Measurements from ENCODE around the gene COL4A2.
"Not testable (repeated sequence)": the region's sequence is repeated elsewhere in the genome, so short reads cannot be mapped to it uniquely, and the experiment has no call there.

COL4A2 gene

DNA sequence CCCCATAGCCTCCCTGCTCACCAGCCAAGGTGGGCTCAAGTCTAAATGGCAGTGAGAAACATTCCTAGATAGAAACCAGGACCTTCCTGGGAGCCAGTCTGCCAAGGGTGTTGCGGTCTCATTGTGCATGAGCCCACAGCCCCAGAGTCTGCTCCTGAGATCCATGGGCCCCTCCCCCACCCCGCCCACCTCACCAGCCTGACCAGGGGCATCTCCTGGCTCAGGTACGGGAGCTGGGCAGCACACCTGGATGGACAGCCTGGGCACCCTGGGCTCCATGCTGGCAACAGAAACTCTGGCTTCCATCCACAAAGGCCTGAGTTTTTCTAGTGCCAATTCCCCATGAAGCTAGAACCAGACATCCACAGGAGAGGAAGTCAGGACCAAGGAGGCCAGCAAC is 188.8 kb downstream of the COL4A2 start:
- Histone ChIP-seq H3K36me3 (ENCODE audit: control insufficient read depth, insufficient read depth, low read length) (peaks cover 42% of the 10 kb centered on the region), H3K4me3 (ENCODE audit: low read depth, low read length) (no peak overlapping the region), H3K9me3 (ENCODE audit: control insufficient read depth, insufficient read depth, low read length) (peaks cover 3% of the 10 kb centered on the region), H3K9ac (ENCODE audit: low read depth, low read length) (no peak overlapping the region), H3K27me3 (ENCODE audit: control insufficient read depth, insufficient read depth, low read length) (no peaks in the 10 kb centered on the region), H3K4me1 (ENCODE audit: control insufficient read depth, insufficient read depth, low read length) (no peaks in the 10 kb centered on the region)

DNA sequence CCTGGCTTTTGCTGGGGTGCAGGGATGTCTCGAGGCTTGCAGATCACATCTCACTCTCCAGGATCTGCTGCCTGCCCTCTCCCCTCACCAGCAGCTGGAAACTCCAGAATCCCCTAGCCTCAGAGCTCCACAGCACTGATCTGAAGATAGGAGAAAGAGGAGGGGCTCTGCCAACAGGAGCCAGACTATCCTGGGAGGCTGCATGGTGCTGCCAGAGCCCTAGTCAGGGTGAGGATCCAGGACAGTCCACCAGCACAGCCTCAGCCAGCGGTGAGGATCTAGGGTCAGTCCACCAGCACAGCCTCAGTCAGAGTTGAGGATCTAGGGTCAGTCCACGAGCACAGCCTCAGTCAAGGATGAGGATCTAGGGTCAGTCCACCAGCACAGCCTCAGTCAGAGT is 189.2 kb downstream of the COL4A2 start:
- Histone ChIP-seq H3K36me3 (ENCODE audit: control insufficient read depth, insufficient read depth, low read length) (peaks cover 39% of the 10 kb centered on the region), H3K27me3 (ENCODE audit: control insufficient read depth, insufficient read depth, low read length) (no peaks in the 10 kb centered on the region), H3K4me3 (ENCODE audit: low read depth, low read length) (no peak overlapping the region), H3K9ac (ENCODE audit: low read depth, low read length) (no peak overlapping the region), H3K4me1 (ENCODE audit: control insufficient read depth, insufficient read depth, low read length) (no peaks in the 10 kb centered on the region), H3K9me3 (ENCODE audit: control insufficient read depth, insufficient read depth, low read length) (peaks cover 3% of the 10 kb centered on the region)

DNA sequence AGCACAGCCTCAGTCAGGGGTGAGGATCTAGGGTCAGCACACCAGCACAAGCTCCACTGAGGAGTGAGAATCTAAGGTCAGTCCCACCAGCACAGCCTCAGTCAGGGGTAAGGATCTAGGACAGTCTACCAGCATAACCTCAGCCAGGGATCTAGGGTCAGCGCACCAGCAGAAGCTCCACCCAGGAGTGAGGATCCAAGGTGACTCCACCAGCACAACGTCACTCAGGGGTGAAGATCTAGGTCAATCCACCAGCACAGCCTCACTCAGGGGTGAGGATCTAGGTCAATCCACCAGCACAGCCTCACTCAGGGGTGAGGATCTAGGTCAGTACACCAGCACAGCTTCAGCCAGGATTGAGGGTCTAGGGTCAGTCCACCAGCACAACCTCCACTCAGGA is 189.9 kb downstream of the COL4A2 start:
- no peak overlapping the region for H3K9ac ChIP-seq (ENCODE audit: low read depth, low read length)
- H3K36me3 ChIP-seq (ENCODE audit: control insufficient read depth, insufficient read depth, low read length) = peaks cover 37% of the 10 kb centered on the region
- no peak overlapping the region for H3K4me3 ChIP-seq (ENCODE audit: low read depth, low read length)
- no peaks in the 10 kb centered on the region for H3K4me1 ChIP-seq (ENCODE audit: control insufficient read depth, insufficient read depth, low read length)
- H3K9me3 ChIP-seq (ENCODE audit: control insufficient read depth, insufficient read depth, low read length) = peaks cover 3% of the 10 kb centered on the region
- no peaks in the 10 kb centered on the region for H3K27me3 ChIP-seq (ENCODE audit: control insufficient read depth, insufficient read depth, low read length)

DNA sequence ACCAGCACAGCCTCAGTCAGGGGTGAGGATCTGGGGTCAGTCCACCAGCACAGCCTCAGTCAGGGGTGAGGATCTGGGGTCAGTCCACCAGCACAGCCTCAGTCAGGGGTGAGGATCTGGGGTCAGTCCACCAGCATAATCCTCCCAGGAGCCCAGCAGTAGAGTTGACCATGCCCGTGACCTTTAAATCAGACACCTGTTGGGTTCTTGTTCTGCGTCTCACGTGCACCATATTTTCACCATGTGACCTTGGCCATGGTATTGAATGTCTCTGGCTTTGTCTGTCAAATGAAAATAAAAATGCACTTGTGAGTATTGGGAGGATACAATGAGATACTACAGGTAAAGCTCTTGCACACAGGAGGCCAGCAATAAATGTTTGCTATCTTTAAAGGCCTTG is 190.8 kb downstream of the COL4A2 start:
- peaks cover 33% of the 10 kb centered on the region for H3K36me3 ChIP-seq (ENCODE audit: control insufficient read depth, insufficient read depth, low read length)

DNA sequence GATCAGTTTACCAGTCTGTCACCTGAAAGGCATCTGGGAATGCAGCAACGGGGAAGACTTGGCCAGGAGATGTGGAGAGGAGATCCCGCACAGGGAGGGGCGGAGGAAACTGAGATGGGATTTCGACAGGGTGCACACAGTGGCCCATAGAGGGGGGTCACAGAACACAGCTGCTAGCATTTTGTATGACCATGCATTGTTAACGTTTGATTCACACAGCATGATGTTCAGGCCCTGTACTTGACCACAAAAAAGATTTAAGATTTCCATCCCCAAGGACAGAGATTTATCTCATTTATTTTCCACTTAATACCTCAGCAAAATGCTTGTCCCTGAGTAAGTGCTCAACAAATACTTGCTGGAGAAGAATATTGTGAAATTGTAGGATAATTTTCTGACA is 191.2 kb downstream of the COL4A2 start:
- Histone ChIP-seq H3K36me3 (ENCODE audit: control insufficient read depth, insufficient read depth, low read length) (peaks cover 34% of the 10 kb centered on the region), H3K9ac (ENCODE audit: low read depth, low read length) (no peak overlapping the region), H3K27me3 (ENCODE audit: control insufficient read depth, insufficient read depth, low read length) (no peaks in the 10 kb centered on the region)

More for the DNA sequence above, 190.8 kb downstream of the COL4A2 start:
- H3K4me1 ChIP-seq (ENCODE audit: control insufficient read depth, insufficient read depth, low read length); H3K27me3 ChIP-seq (ENCODE audit: control insufficient read depth, insufficient read depth, low read length); H3K4me3 ChIP-seq (ENCODE audit: low read depth, low read length); H3K9me3 ChIP-seq (ENCODE audit: control insufficient read depth, insufficient read depth, low read length); H3K9ac ChIP-seq (ENCODE audit: low read depth, low read length): not testable (repeated sequence)

DNA sequence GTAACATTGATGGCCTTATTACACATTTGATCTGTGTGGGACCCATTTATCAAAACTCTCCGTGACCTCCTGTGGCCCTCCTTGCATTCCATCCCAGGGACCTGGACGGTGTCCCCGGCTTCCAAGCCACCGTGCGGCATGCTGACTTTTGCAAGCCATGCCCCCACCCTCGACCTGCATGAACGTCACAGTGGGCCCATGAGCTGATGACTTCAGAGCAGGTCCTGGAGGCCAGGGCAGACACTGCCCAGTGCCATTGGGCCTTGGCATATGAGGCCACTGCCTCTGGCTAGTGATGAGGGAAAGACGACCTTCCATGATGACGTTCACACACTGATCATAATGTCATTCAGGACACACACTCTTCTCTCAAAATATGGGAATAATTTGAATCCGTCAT is 191.7 kb downstream of the COL4A2 start:
- Histone ChIP-seq H3K27me3 (ENCODE audit: control insufficient read depth, insufficient read depth, low read length) (no peaks in the 10 kb centered on the region), H3K4me3 (ENCODE audit: low read depth, low read length) (no peak overlapping the region), H3K9me3 (ENCODE audit: control insufficient read depth, insufficient read depth, low read length) (peaks cover 3% of the 10 kb centered on the region), H3K36me3 (ENCODE audit: control insufficient read depth, insufficient read depth, low read length) (peaks cover 37% of the 10 kb centered on the region), H3K9ac (ENCODE audit: low read depth, low read length) (no peak overlapping the region), H3K4me1 (ENCODE audit: control insufficient read depth, insufficient read depth, low read length) (no peaks in the 10 kb centered on the region)

More for the DNA sequence above, 191.2 kb downstream of the COL4A2 start:
- no peaks in the 10 kb centered on the region for H3K4me1 ChIP-seq (ENCODE audit: control insufficient read depth, insufficient read depth, low read length)
- peaks cover 3% of the 10 kb centered on the region for H3K9me3 ChIP-seq (ENCODE audit: control insufficient read depth, insufficient read depth, low read length)
- H3K4me3 ChIP-seq (ENCODE audit: low read depth, low read length) = no peak overlapping the region

DNA sequence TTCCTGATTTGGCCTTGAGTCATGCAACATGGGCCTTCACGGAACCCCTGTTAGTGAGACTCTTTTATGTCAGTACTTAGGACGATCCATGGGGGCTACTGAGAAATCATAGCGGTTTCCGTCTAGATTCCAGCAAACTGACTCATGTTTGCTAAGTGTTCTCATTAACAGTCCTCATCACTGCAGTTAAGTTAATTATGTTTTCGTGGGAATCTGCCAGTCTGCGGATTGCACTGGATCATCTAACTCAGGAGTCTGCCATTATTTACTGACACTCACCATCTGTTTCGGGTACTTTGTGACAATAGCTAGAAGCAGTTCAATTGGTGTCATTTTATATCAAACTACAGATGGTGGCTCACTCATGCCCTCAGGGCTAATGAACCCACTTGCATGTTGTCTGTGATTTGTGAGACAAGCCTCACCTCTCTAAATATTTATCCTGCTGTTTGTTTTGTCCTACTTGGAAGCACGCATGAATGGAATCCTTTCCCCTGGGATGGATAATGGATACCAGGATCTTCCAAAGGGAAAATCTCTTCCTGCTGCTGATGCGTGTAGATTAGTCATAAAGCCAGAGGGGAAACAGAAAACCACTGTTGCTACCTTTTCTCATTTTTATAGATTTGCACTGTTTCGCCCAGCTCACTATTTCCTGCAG is 192.7 kb downstream of the COL4A2 start:
- H3K9ac ChIP-seq (ENCODE audit: low read depth, low read length) = no peak overlapping the region
- H3K4me3 ChIP-seq (ENCODE audit: low read depth, low read length) = no peak overlapping the region
- peaks cover 41% of the 10 kb centered on the region for H3K36me3 ChIP-seq (ENCODE audit: control insufficient read depth, insufficient read depth, low read length)
- no peaks in the 10 kb centered on the region for H3K4me1 ChIP-seq (ENCODE audit: control insufficient read depth, insufficient read depth, low read length)
- no peaks in the 10 kb centered on the region for H3K27me3 ChIP-seq (ENCODE audit: control insufficient read depth, insufficient read depth, low read length)
- peaks cover 3% of the 10 kb centered on the region for H3K9me3 ChIP-seq (ENCODE audit: control insufficient read depth, insufficient read depth, low read length)

DNA sequence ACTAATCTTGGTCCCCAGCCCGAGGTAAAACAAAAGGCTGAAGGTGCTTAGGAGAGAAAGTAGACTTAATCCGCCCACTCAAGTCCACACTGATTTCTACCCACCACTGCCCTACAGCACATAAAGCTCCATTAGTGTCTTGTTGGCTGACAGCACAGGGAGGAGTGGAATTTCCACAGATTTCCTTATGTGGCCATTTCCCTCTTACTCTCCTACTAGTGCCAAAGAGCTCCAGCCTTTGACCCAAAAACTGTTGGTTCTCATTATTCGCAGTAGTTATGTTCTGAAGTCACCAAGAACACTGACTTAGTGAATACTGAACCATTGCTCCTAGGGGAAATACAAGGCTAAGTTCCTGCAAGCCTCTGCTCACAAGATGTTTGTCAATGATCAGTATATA is 193.3 kb downstream of the COL4A2 start:
- Histone ChIP-seq H3K4me3 (ENCODE audit: low read depth, low read length) (no peak overlapping the region), H3K9ac (ENCODE audit: low read depth, low read length) (no peak overlapping the region), H3K9me3 (ENCODE audit: control insufficient read depth, insufficient read depth, low read length) (peaks cover 3% of the 10 kb centered on the region), H3K4me1 (ENCODE audit: control insufficient read depth, insufficient read depth, low read length) (no peaks in the 10 kb centered on the region), H3K36me3 (ENCODE audit: control insufficient read depth, insufficient read depth, low read length) (peaks cover 36% of the 10 kb centered on the region), H3K27me3 (ENCODE audit: control insufficient read depth, insufficient read depth, low read length) (no peaks in the 10 kb centered on the region)

DNA sequence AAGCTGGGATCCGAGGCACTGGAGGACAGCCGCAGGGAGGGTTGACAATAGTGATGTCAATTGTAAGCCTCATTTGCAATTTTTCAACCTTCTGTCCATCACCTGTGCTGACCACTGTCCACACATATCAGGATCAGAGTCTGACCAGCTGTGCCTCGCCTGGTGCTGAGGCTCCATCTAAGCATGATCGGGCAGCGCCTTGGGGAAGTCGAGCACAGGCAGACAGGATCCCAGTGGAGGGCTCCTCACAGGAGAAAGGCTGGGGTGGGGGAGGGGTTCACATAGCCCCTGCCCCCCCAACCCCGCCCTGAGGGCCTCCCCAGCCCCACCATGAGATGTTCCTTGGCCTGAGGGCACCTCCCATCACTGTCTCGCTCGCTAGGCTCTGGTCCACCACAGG is 194.1 kb downstream of the COL4A2 start:
- Histone ChIP-seq H3K9ac (ENCODE audit: low read depth, low read length) (no peak overlapping the region), H3K27me3 (ENCODE audit: control insufficient read depth, insufficient read depth, low read length) (no peaks in the 10 kb centered on the region), H3K9me3 (ENCODE audit: control insufficient read depth, insufficient read depth, low read length) (peaks cover 3% of the 10 kb centered on the region), H3K36me3 (ENCODE audit: control insufficient read depth, insufficient read depth, low read length) (peaks cover 35% of the 10 kb centered on the region), H3K4me1 (ENCODE audit: control insufficient read depth, insufficient read depth, low read length) (no peaks in the 10 kb centered on the region), H3K4me3 (ENCODE audit: low read depth, low read length) (no peak overlapping the region)

DNA sequence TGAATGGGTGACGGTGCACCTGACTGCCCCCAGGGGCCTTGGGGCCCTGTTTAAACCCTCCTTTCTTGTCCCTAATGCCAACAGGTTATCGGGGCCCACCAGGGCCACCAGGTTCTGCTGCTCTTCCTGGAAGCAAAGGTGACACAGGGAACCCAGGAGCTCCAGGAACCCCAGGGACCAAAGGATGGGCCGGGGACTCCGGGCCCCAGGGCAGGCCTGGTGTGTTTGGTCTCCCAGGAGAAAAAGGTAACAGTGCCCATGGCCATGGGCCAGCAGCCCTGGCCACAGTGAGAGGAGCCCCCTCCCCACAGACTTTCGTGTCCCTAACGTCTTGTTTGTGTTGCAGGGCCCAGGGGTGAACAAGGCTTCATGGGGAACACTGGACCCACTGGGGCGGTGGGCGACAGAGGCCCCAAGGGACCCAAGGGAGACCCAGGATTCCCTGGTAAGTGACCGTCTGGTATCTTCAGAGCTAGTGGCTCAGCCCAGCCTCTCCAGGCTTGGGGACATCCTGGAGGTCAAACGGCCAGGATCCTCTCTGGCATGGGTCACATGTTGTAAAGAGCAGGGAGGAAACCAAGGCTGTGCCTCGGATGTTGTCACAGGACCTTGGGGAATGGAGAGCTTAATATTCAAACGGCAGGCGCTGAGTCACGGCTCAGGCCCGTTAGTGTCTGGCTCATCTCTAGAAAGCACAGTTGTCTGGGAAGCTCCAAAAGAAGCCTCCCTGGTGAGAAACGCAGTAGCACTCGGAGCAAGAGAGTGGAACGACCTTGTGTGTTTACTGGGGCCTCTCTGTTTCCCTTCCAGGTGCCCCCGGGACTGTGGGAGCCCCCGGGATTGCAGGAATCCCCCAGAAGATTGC is 196.2 kb downstream of the COL4A2 start:
- Histone ChIP-seq H3K9me3 (ENCODE audit: control insufficient read depth, insufficient read depth, low read length) (no peaks in the 10 kb centered on the region), H3K36me3 (ENCODE audit: control insufficient read depth, insufficient read depth, low read length) (peaks cover 27% of the 10 kb centered on the region), H3K9ac (ENCODE audit: low read depth, low read length) (no peak overlapping the region), H3K4me1 (ENCODE audit: control insufficient read depth, insufficient read depth, low read length) (no peaks in the 10 kb centered on the region), H3K27me3 (ENCODE audit: control insufficient read depth, insufficient read depth, low read length) (no peaks in the 10 kb centered on the region), H3K4me3 (ENCODE audit: low read depth, low read length) (no peak overlapping the region)

DNA sequence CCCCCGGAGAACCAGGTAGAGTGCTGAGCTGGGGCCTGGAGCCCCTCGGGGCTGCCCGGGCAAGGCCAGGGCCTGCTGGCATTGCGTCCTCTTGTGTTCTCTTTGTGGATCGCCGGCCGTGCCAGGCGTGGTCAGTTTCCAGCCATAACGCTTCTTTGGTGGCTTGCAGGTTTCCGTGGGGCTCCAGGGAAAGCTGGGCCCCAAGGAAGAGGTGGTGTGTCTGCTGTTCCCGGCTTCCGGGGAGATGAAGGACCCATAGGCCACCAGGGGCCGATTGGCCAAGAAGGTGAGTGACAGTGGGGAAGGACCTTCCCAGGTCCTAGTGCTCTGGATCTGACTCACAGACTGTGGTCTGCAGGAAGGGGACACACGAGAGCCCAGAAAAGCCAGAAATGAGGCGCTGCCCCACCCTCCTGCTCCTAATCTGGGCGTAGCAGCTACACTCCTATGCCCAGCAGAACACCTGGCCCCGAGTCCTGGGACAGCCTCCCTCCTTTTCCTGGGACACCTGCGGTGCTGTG is 197.0 kb downstream of the COL4A2 start:
- Histone ChIP-seq H3K36me3 (ENCODE audit: control insufficient read depth, insufficient read depth, low read length) (peaks cover 27% of the 10 kb centered on the region), H3K9me3 (ENCODE audit: control insufficient read depth, insufficient read depth, low read length) (no peaks in the 10 kb centered on the region), H3K4me1 (ENCODE audit: control insufficient read depth, insufficient read depth, low read length) (no peaks in the 10 kb centered on the region), H3K9ac (ENCODE audit: low read depth, low read length) (no peak overlapping the region), H3K4me3 (ENCODE audit: low read depth, low read length) (no peak overlapping the region), H3K27me3 (ENCODE audit: control insufficient read depth, insufficient read depth, low read length) (no peaks in the 10 kb centered on the region)

DNA sequence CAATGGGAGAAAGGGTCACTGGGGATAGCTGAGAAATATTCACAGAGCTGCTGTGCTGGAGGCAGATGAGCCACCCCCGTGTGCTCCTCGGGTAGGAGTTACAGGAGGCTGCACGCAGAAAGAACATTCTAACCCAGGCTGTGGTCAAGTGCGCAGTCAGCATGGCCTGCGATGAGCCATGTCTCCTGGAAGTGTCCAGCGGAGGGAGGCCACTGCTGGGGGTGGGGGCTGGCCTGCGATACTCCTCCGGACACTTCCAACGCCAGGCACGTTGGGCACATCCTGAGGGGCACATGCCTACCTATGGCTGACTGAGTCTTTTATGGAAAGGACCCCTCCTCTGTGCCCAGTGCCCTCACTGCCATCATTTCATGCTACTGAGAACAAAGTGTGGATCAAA is 198.5 kb downstream of the COL4A2 start:
- Histone ChIP-seq H3K9me3 (ENCODE audit: control insufficient read depth, insufficient read depth, low read length) (no peaks in the 10 kb centered on the region), H3K4me3 (ENCODE audit: low read depth, low read length) (no peak overlapping the region), H3K4me1 (ENCODE audit: control insufficient read depth, insufficient read depth, low read length) (no peaks in the 10 kb centered on the region), H3K27me3 (ENCODE audit: control insufficient read depth, insufficient read depth, low read length) (no peaks in the 10 kb centered on the region), H3K36me3 (ENCODE audit: control insufficient read depth, insufficient read depth, low read length) (peaks cover 27% of the 10 kb centered on the region), H3K9ac (ENCODE audit: low read depth, low read length) (no peak overlapping the region)

Measured in iPS-15b (cell line).